HG03103 (cell line): ENCODE measurements around the gene SHC3.

Source experiments
- ATAC-seq: cut with Tn5 transposase; IDR thresholded peaks from one replicate; pipeline ENCODE4 v1.9.1; 2021; ENCODE audit warnings: low read depth; ENCODE audit not compliant: unreplicated experiment

SHC3 gene

DNA sequence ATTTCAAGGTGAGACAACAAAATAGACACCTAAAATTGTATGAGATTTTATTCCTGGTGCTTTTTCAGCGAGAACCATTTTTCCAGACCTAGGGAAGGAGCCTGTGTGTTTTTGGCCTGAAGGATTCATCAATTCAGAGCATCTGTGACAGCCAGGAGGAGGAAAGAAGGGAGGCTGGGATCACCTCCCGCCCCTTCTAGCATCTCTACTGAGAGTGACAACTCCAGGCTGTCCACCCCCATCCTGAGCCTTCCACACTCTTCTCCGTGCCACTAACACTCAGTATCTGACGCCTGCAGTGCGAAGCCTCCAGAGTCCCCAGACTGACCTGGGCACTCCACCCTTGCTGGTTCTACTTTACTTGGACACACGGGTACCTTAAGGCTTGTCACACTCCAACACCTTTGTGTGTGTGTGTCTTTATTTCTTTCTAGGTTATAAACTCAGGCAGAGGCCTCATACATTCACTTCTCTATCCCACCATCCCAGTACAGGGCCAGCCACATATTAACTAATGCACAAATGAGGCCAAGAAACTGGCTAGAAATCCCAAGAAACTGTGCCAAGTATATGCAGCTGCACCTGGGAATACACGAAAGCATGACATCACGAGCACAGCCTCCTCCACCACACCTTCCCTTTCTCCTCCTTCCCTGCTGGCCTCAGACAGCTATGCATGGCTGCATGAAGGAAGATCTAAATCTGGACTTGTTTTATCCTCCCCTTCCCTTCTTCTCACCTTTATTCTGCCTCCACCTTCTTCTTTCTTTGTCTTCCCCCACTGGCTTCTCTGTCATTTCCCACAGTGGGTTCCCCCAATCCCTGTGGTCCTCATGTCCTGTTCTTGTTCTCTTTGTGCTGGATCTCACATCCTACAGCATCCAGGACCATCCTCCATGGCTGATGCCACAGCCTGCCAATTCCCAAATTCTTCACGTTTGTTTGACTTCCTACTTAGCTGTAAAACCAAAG, 171.3 kb downstream of the SHC3 start:
- no peak for ATAC-seq

GRCh38 chr9:89006267-89006666, 172.4 kb downstream of the SHC3 start:
- ATAC-seq, result no peak

- ATAC-seq, result no peak
These were observed 173.3 kb downstream of the SHC3 start for GRCh38 chr9:89005323-89005722.

DNA sequence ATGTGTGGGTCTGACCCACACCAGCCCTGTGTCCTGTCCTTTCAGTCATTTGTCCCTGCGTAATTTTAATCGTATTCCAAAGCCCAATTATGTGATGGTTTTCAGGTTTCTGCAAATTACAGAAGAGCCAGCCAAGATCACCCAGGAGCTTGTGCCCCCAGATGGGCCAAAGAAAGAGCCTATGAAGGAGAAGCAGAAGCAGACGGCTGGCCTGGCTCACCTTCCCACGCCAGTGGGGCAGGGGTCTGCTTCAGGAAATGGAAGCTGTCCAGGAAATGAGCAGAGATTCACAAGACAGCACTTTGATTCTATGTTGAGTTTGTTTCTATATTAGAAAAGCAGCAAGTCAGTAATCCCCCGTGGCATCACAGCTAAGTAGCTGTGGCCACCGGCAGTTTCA, 175.6 kb downstream of the SHC3 start:
- ATAC-seq, result no peak

- ATAC-seq, result no peak
These were observed 176.6 kb downstream of the SHC3 start for GRCh38 chr9:89001917-89002540.

GRCh38 chr9:89000973-89001916, 177.4 kb downstream of the SHC3 start:
- ATAC-seq, result no peak

GRCh38 chr9:89000371-89000781, 178.2 kb downstream of the SHC3 start:
- no peak for ATAC-seq

DNA sequence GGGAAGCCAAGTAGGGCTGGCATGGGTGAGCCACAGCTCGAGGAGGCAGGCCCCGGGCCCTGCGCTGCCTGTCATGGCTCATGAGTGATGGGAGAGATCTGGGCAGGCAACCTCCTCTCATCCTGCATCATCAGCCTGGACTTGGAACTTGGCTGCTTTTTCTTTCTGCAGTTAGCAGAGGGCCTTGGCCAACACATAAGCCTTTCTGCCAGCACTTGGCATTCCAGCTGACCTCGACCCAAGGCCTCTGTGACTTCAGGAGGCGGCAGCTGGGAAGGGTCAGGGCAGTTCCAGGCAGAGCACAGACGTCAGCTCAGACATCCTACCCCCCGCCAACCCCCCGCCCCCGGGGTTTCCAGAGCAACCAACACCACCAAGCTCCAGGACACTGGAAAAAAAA, 179.7 kb downstream of the SHC3 start:
- no peak for ATAC-seq

DNA sequence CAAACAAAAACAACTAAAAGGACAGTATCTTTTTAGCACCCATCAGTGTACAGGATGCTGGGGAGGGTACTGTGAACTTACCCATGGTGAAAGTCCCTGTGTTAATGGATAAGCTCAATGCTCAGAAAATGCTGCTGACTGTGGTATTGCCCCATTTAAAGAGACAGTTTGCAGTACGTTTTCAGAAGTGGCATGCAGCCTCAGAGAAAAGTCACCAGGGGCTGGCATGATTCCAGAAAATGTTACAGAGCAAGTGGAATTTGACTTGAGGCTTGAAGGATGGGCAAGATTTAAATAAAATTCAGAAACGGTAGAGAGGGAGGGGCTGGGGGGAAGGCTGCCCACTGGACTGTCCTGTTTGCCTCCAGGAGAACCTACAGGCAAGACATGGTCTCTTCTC, 180.1 kb downstream of the SHC3 start:
- no peak for ATAC-seq

DNA sequence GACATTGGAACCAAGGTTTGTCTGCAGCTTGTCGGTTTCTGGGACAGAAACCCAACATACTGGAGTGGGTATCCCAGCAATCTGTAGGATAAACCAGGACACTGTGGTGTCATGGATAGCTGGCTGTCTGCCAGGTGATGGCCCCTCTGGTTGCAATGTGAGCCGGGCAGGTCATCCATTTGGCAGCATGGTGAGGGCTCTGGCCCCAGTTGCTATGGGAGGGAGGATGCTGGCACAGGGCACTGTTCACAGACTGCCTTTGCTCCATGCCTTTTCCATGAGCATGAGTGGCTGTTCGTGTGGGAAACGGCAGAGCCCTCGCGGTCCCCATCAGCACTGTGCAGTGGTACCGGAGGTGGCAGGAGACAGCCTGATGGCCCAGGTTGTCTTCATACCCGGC, 181.0 kb downstream of the SHC3 start:
- no peak for ATAC-seq

DNA sequence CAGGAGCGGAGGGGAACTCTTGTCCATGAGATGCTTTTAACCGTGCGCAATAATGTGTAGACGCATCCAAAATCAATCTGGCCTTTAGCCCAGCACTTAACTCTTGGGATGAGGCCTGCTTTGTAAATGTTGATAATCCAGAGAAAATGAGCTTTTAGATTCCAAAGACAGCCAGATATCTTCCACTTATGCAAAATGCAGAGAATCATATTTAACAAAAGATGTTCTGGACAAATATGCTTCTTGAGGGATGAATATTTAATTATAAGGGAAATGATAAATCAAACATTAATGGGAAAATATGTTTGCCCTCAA, 181.7 kb downstream of the SHC3 start:
- no peak for ATAC-seq

DNA sequence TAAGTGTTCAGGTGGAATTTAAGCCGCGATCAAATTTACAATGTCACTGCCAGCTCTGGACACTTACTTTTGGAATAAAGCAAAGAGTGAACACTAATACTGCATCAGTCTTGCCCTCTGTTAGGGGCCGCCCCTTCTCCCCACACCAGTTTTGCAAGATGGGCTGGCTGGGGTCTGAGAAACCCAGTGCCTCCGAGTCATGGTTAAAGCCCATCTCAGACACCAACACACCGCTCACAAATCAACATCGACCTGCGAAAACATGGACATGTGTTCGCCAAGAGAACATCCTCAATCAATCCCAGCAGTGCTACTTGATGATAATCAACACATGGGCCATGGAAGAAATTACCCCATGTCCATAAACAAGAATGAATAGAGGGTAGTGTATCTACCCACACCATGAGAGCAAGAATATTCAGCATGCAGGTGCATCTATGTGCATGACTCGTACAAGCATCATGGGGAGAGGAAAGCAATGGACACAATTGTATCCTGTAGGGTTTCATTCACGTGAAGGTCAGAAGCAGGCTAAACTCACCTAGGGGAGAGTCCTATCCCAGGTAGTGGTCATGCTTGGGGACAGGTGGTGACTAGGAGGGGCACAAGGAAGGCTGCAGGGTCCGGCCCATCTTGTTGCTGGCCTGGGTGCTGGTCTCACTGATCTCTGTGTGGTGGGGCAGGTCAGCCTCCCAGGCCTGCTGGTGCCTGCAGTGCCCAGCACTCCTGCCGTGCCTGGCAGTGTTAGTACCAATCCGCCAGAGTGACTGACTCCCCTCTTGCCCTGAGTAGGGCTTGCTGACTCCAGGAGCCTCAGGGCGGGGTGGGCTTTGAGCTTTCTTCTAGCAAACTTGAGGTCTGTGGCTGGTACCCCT, 182.3 kb downstream of the SHC3 start:
- ATAC-seq, result no peak

GRCh38 chr9:88995627-88996026, 183.0 kb downstream of the SHC3 start:
- no peak for ATAC-seq

GRCh38 chr9:88995200-88995577, 183.4 kb downstream of the SHC3 start:
- no peak for ATAC-seq

DNA sequence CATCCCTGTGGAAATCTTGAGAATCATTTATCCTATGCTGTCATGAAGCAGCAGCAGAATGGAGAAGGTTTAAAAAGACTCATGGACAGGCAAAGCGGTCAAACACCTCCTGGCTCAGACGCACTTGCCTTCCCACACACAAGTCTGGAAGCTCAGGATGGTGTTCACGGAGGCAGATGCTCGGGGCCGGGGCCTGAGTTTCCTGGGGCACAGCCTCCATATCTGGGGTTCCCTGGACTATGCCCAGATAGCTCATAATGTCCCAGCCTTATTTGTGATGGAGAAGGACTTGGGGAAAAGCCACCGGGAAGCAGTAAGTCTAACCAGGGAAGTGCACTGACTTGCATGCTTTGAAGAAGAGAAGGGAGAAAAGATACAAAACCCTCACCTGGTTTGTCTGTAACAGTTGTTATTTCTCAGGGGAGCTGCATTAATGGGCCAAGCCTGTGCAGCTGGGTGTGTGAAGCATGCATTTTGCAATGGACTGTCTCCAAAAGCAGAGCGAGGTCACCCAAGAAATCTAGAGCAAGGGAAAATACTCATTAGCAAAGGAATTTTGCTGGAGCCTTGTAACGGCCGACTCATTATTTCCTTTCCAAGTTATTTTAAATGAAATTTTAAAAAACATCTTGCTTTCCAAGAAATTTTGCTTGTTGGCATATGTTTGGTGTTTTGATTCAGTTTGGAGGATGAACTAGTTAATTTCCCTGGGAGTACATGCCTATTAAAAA, 184.0 kb downstream of the SHC3 start:
- ATAC-seq, result no peak

GRCh38 chr9:88993871-88994460, 184.7 kb downstream of the SHC3 start:
- ATAC-seq, result no peak

GRCh38 chr9:88993327-88993726, 185.3 kb downstream of the SHC3 start:
- no peak for ATAC-seq

- no peak for ATAC-seq
These were observed 186.1 kb downstream of the SHC3 start for GRCh38 chr9:88992556-88992955.
